DOHH2 (cell line): ENCODE measurements around the gene ZNF236.

Experiments
- CTCF ChIP-seq: fragments of 200-600 bp; sonication (generic); IDR thresholded peaks from one replicate; pipeline ENCODE4 v1.5.1; 2014; ENCODE audit warnings: antibody characterized with exemption, mild to moderate bottlenecking, low read depth, low read length; ENCODE audit not compliant: poor library complexity, severe bottlenecking
- EZH2phosphoT487 ChIP-seq: fragments of 200-600 bp; sonication (generic); IDR thresholded peaks from 2 replicates; pipeline ENCODE4 v1.6.1; 2017; ENCODE audit warnings: borderline replicate concordance, mild to moderate bottlenecking, antibody characterized with exemption, low read length, moderate library complexity, mixed read lengths

GRCh38 chr18:76977108-76977621 is 154.8 kb downstream of the ZNF236 start:
- TF ChIP-seq CTCF (no peak), EZH2phosphoT487 (no peak)
